DOHH2 (cell line): ENCODE data around the gene MSI1.

Experiments
- CTCF ChIP-seq: fragments of 200-600 bp; sonication (generic); IDR thresholded peaks from one replicate; pipeline ENCODE4 v1.5.1; 2014; ENCODE audit warnings: antibody characterized with exemption, mild to moderate bottlenecking, low read depth, low read length; ENCODE audit not compliant: poor library complexity, severe bottlenecking
- EZH2phosphoT487 ChIP-seq: fragments of 200-600 bp; sonication (generic); IDR thresholded peaks from 2 replicates; pipeline ENCODE4 v1.6.1; 2017; ENCODE audit warnings: borderline replicate concordance, mild to moderate bottlenecking, antibody characterized with exemption, low read length, moderate library complexity, mixed read lengths

- TF ChIP-seq CTCF (no peak), EZH2phosphoT487 (no peak)
These were observed 37.1 kb upstream of the MSI1 start for GRCh38 chr12:120406069-120406468.
